ENCODE measurements around the gene SORBS2.

- TF ChIP-seq CTCF (IDR thresholded peaks at IDR 0.05) (no peak), POLR2A (IDR thresholded peaks at IDR 0.05) (no peak)
These were observed 41.0 kb upstream of the SORBS2 start for GRCh38 chr4:185852961-185853360.

All from testis (tissue), 2 donors.